H1 (cell line): ENCODE data around the gene MCRS1. TPM values are rescaled to one million over a fixed set of nuclear protein-coding genes. Genes with fewer than 3 reads are reported as not detected.

ENCODE experiments used
- BACH1 ChIP-seq: IDR thresholded peaks from 2 replicates; pipeline ENCODE4 v1.6.1; 2012; ENCODE audit warnings: low read length, improper control_type of control experiment
- GTF2F1 ChIP-seq: IDR thresholded peaks from 2 replicates; pipeline ENCODE4 v1.6.1; 2012; ENCODE audit warnings: low read depth, low read length, improper control_type of control experiment, borderline replicate concordance
- polyA plus RNA-seq, 7 experiments: library from polyadenylated mRNA; depleted of rRNA in 3 of 7; stranded (reverse) in 5 of 7; unstranded in 2 of 7; fragments of >200 nt in 5 of 7; fragments of 200-250 nt in 2 of 7; gene quantifications; 1 replicate in 5 of 7; 2 replicates in 1 of 7; 4 replicates in 1 of 7; pipeline versions ENCODE4 v1.2.1 to v1.2.3, GENCODE V29; 2011 to 2013; ENCODE audit warnings: missing spikeins in 2 of 7, mixed read lengths in 2 of 7
- total RNA-seq: library from RNA; stranded (reverse); fragmentation: NEBNext Ultra II Directional; extraction: Animal tissue kit (Norgen Biotek cat#: 25700); gene quantifications from 2 replicates; pipeline ENCODE4 v1.2.1, GENCODE V29; 2021

The MCRS1 gene
- total and polyA plus RNA-seq, 2 of the 8 experiments (the other 6 are each of a cell fraction or from before 2014, with no cell fraction given): 90.3 to 139 TPM

DNA sequence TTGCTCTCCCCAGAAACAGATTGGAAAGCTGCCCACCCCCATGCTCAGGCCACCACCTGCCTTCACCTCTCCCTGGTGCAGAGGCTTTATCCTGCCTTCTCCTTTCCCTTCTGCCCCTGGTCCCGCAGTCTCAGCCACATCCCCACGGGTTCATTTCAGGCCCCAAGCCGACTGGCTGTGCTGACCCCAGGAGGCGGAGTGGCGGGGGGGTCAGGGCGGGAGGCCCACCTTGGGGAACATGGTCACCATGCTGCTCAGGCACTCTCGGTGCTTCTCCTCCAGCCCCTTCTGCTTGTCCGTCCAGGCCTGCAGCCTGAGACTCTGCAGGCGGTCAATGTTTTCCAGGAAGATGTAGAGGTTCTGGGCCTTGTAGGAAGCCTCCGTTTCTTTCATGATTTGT, 30.6 kb upstream of the MCRS1 start (continued):
- TF ChIP-seq GTF2F1 (no peak), BACH1 (no peak)
- TF ChIP-seq, all 59 proteins: peak for 0
